Activated CD4-positive, alpha-beta T cell treated with anti-CD3 and anti-CD28 coated beads, Interleukin-2, amount 50 U/mL, for 24 hours (primary cell): ENCODE data around the gene RILPL2.
"Not testable (repeated sequence)": the region's sequence is repeated elsewhere in the genome, so short reads cannot be mapped to it uniquely, and the experiment has no call there.

Experiments used
- DNase-seq, 2 donors: peaks; one replicate each; pipeline ENCODE4 v3.0.0-alpha.2; 2020; ENCODE audit warnings: low read depth in 1 of 2, low spot score in 1 of 2

RILPL2 gene

GRCh38 chr12:123407269-123407668 lies 29.2 kb downstream of the RILPL2 start:
- DNase-seq, result not testable (repeated sequence)

GRCh38 chr12:123404581-123404980 lies 31.9 kb downstream of the RILPL2 start:
- DNase-seq, result no peak

GRCh38 chr12:123401753-123402683 lies 34.5 kb downstream of the RILPL2 start:
- DNase-seq, result no peak

- no peak for DNase-seq
Observed at GRCh38 chr12:123399255-123399617, 37.2 kb downstream of the RILPL2 start.

- no peak for DNase-seq
Observed at GRCh38 chr12:123398550-123399254, 37.8 kb downstream of the RILPL2 start.

GRCh38 chr12:123398177-123398549 lies 38.3 kb downstream of the RILPL2 start:
- no peak for DNase-seq

GRCh38 chr12:123397400-123397799 lies 39.1 kb downstream of the RILPL2 start:
- DNase-seq, result no peak

GRCh38 chr12:123396954-123397353 lies 39.5 kb downstream of the RILPL2 start:
- no peak for DNase-seq

- no peak for DNase-seq
Observed at GRCh38 chr12:123396543-123396942, 39.9 kb downstream of the RILPL2 start.

GRCh38 chr12:123395236-123395635 lies 41.2 kb downstream of the RILPL2 start:
- no peak for DNase-seq

- no peak for DNase-seq
Observed at GRCh38 chr12:123393747-123394146, 42.7 kb downstream of the RILPL2 start.

GRCh38 chr12:123391546-123392343 lies 44.7 kb downstream of the RILPL2 start:
- DNase-seq, result no peak

GRCh38 chr12:123390498-123391426 lies 45.7 kb downstream of the RILPL2 start:
- no peak for DNase-seq

- DNase-seq, result peak in 1 of 2 donors; percentile 19
Observed at GRCh38 chr12:123389560-123390351, 46.7 kb downstream of the RILPL2 start.

GRCh38 chr12:123388951-123389559 lies 47.4 kb downstream of the RILPL2 start:
- DNase-seq, result no peak

- peak; percentile 49 to 59 for DNase-seq
Observed at GRCh38 chr12:123388177-123388950, 48.1 kb downstream of the RILPL2 start.

- no peak for DNase-seq
Observed at GRCh38 chr12:123387508-123388176, 48.8 kb downstream of the RILPL2 start.

GRCh38 chr12:123385536-123385935 lies 50.9 kb downstream of the RILPL2 start:
- DNase-seq, result not testable (repeated sequence)
